SK-N-MC (cell line): ENCODE measurements around the gene PDSS2.

Experiments
- EZH2 ChIP-seq: fragments of 200-600 bp; sonication (generic); IDR thresholded peaks from one replicate; pipeline ENCODE4 v1.6.1; 2017; ENCODE audit warnings: antibody characterized with exemption
- FOXP2 ChIP-seq: optimal IDR thresholded peaks from 2 replicates; pipeline ENCODE3; 2011; ENCODE audit warnings: mild to moderate bottlenecking, moderate library complexity; ENCODE audit not compliant: insufficient read depth; ENCODE audit errors: extremely low read length, control extremely low read depth
- POLR2AphosphoS5 ChIP-seq: IDR thresholded peaks from 2 replicates; pipeline ENCODE4 v1.6.1; 2012; ENCODE audit warnings: mild to moderate bottlenecking, low read depth, low read length, borderline replicate concordance

GRCh38 chr6:107215334-107215733, 244.0 kb downstream of the PDSS2 start:
- no peak for TF ChIP-seq POLR2AphosphoS5
- no peak for TF ChIP-seq EZH2
- no peak for TF ChIP-seq FOXP2
